Effector memory CD8-positive, alpha-beta T cell (primary cell): ENCODE data around the gene FBP2.

ENCODE experiments used
- ATAC-seq: fragments of 150-1000 bp; cut with Tn5 transposase; replicated peaks from 2 replicates; pipeline ENCODE4 v1.10.0; 2021; ENCODE audit warnings: mild to moderate bottlenecking, moderate library complexity
- DNase-seq, 3 experiments: peaks; one replicate each; pipeline ENCODE4 v3.0.0; 2021
- H3K27ac Mint-ChIP-seq, 2 donors: one replicate each; pipeline ENCODE4 v1.8.0; 2022; ENCODE audit warnings: mild to moderate bottlenecking in 2 of 2, mixed read lengths in 2 of 2, moderate library complexity in 2 of 2
- H3K27me3 Mint-ChIP-seq, 2 donors: one replicate each; pipeline ENCODE4 v1.8.0; 2022; ENCODE audit warnings: mixed read lengths in 2 of 2
- H3K36me3 Mint-ChIP-seq: one replicate; pipeline ENCODE4 v1.8.0; 2022; ENCODE audit warnings: mild to moderate bottlenecking, moderate library complexity, mixed read lengths; ENCODE audit not compliant: insufficient read depth
- H3K4me1 Mint-ChIP-seq, 2 donors: one replicate each; pipeline ENCODE4 v1.8.0; 2022; ENCODE audit warnings: low read depth in 2 of 2, mixed read lengths in 2 of 2
- H3K4me3 Mint-ChIP-seq, 2 donors: one replicate each; pipeline ENCODE4 v1.8.0; 2022; ENCODE audit warnings: mild to moderate bottlenecking in 2 of 2, mixed read lengths in 2 of 2, moderate library complexity in 2 of 2
- H3K9me3 Mint-ChIP-seq, 2 donors: one replicate each; pipeline ENCODE4 v1.8.0; 2022; ENCODE audit warnings: mixed read lengths in 2 of 2

The FBP2 gene

GRCh38 chr9:94623253-94623652 lies 29.6 kb upstream of the FBP2 start:
- H3K36me3 Mint-ChIP-seq = peaks cover 4% of the 10 kb centered on the region
- H3K4me3 Mint-ChIP-seq = no peak overlapping the region
- peaks cover 0 to 12% of the 10 kb centered on the region in 2 donors for H3K27me3 Mint-ChIP-seq
- ATAC-seq (no peak), DNase-seq (no peak)
- H3K9me3 Mint-ChIP-seq = no peaks in the 10 kb centered on the region
- no peak overlapping the region for H3K27ac Mint-ChIP-seq
- peaks cover 4% of the 10 kb centered on the region in 2 donors for H3K4me1 Mint-ChIP-seq

- Mint-ChIP-seq H3K36me3 (peaks cover 6% of the 10 kb centered on the region), H3K4me1 (peaks cover 4% of the 10 kb centered on the region in 2 donors), H3K27me3 (peaks cover 0 to 12% of the 10 kb centered on the region in 2 donors), H3K27ac (no peak overlapping the region), H3K4me3 (no peak overlapping the region), H3K9me3 (no peaks in the 10 kb centered on the region)
- no peak for DNase-seq
- ATAC-seq = no peak
Observed at GRCh38 chr9:94622087-94622800, 28.6 kb upstream of the FBP2 start.

DNA sequence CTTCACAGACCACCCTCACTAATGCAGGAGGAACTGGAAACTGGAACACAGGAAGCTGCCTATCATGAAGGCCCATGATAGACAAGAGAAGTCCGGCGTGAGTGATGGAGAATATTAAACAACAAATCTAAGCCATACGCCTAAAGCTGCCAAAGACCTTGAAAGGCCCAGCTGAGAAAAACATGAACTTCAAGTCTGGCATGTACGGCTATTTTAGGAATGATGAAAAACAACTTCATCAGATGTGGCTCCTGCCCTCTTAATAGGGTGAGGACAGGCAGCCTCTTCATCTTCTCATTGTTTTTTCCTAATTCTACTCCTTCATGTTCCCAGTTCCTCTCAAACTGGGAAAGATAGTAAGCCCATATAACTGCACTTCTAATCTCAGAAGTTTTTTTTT lies 25.4 kb upstream of the FBP2 start:
- Mint-ChIP-seq H3K4me3 (no peak overlapping the region), H3K9me3 (no peaks in the 10 kb centered on the region), H3K36me3 (peaks cover 3% of the 10 kb centered on the region), H3K27me3 (peaks cover 3 to 12% of the 10 kb centered on the region in 2 donors), H3K4me1 (peaks cover 4% of the 10 kb centered on the region in 2 donors), H3K27ac (no peak overlapping the region)
- DNase-seq (no peak), ATAC-seq (no peak)

GRCh38 chr9:94613003-94613402 lies 19.4 kb upstream of the FBP2 start:
- Mint-ChIP-seq H3K4me3 (no peak overlapping the region), H3K9me3 (no peaks in the 10 kb centered on the region), H3K27ac (no peak overlapping the region), H3K36me3 (peaks cover 5% of the 10 kb centered on the region), H3K27me3 (peaks cover 18 to 44% of the 10 kb centered on the region in 2 donors), H3K4me1 (peaks cover 7 to 10% of the 10 kb centered on the region in 2 donors)
- ATAC-seq (no peak), DNase-seq (no peak)

GRCh38 chr9:94612071-94612470 lies 18.4 kb upstream of the FBP2 start:
- ATAC-seq (no peak), DNase-seq (no peak)
- Mint-ChIP-seq H3K27ac (no peak overlapping the region), H3K4me3 (no peak overlapping the region), H3K4me1 (peaks cover 7 to 10% of the 10 kb centered on the region in 2 donors), H3K9me3 (no peaks in the 10 kb centered on the region), H3K36me3 (peaks cover 2% of the 10 kb centered on the region), H3K27me3 (peaks cover 25 to 49% of the 10 kb centered on the region in 2 donors)

- Mint-ChIP-seq H3K36me3 (peaks cover 2% of the 10 kb centered on the region), H3K4me1 (peaks cover 7 to 10% of the 10 kb centered on the region in 2 donors), H3K9me3 (no peaks in the 10 kb centered on the region), H3K27me3 (peaks cover 30 to 53% of the 10 kb centered on the region in 2 donors), H3K4me3 (no peak overlapping the region), H3K27ac (no peak overlapping the region)
- no peak for DNase-seq
- peak; percentile 35 for ATAC-seq
Observed at GRCh38 chr9:94611638-94612068, 18.0 kb upstream of the FBP2 start.

DNA sequence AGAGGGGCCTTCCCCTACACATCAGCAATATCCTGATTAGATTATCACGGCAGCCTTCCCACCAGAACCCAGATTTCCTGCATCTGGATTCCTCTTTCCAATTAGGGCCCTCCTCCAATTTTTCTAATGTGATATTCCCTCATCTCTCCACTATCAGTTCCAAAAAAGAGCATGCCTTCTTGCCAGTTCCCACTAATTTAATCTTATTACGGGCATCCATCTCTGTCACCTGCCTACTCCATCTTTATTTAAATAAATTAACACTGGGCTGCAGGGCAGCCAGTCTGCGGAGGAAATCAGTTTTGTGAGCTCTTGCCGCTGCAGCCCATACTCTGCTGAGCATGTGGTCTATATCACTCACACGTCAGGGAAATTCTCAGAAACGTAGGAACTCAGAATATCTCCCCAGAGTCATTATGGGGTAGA lies 16.6 kb upstream of the FBP2 start:
- no peaks in the 10 kb centered on the region for H3K9me3 Mint-ChIP-seq
- DNase-seq (no peak), ATAC-seq (no peak)
- no peak overlapping the region for H3K27ac Mint-ChIP-seq
- no peak overlapping the region for H3K4me3 Mint-ChIP-seq
- H3K27me3 Mint-ChIP-seq = peaks cover 33 to 59% of the 10 kb centered on the region in 2 donors
- H3K4me1 Mint-ChIP-seq = peaks cover 7 to 10% of the 10 kb centered on the region in 2 donors
- peaks cover 2% of the 10 kb centered on the region for H3K36me3 Mint-ChIP-seq

DNA sequence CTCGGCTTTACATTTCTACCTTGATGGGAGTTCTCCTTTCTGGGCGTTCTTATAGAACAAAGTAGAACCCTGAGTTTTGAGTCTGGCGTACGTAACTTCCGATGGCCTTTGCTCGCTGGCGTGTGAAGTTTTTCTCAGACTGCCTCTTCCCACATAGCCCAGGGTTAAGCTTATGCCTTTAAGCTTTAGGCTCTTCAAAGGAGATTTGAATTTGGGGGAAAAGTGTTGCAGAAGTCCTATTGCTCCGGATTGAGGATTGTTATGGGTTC lies 13.7 kb upstream of the FBP2 start:
- ATAC-seq (no peak), DNase-seq (no peak)
- Mint-ChIP-seq H3K27ac (no peak overlapping the region), H3K4me3 (no peak overlapping the region), H3K36me3 (peaks cover 2% of the 10 kb centered on the region), H3K9me3 (no peaks in the 10 kb centered on the region), H3K4me1 (peaks cover 12 to 14% of the 10 kb centered on the region in 2 donors), H3K27me3 (peaks cover 41 to 57% of the 10 kb centered on the region in 2 donors)

DNA sequence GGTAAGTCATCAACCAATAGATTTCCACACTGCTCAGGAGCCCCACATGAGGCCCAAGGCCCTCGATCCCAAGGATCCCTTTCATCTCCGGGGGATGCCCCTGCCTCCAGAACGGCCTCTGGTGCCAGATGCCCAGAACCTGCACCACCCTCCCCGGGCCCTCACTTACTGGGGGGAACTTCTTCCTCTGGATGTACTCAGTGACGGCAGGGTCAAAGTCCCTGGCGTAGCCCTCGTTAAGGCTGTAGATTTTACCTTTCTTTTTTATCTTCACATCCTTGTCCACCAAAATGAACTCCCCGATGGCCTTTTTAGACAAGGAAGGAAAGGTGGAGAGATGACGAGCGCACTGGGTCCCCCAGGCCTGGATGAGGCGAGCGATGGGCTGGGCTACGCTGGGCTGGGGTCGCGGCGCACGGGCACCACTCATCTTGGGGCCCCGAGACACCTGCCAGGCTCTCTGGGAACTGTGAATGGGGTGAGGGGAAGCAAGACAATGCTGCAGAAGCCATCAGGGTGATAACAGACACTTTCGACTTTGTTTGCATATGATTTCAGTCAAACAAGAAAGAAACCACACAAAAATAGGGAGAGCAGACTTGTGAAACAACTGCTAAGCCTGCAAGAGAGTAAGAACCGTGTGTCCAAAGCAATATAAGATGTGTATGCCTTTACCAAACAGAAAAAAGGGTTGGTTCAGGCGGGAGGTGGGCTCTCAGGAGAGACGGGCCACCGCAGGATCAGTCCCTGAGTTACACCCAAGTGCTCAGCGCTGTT lies 13.2 kb upstream of the FBP2 start:
- H3K4me1 Mint-ChIP-seq = peaks cover 8 to 10% of the 10 kb centered on the region in 2 donors
- H3K27me3 Mint-ChIP-seq = peaks cover 41 to 52% of the 10 kb centered on the region in 2 donors
- no peak overlapping the region for H3K4me3 Mint-ChIP-seq
- no peak overlapping the region for H3K27ac Mint-ChIP-seq
- DNase-seq = no peak
- H3K36me3 Mint-ChIP-seq = peaks cover 2% of the 10 kb centered on the region
- ATAC-seq = no peak
- H3K9me3 Mint-ChIP-seq = no peaks in the 10 kb centered on the region

DNA sequence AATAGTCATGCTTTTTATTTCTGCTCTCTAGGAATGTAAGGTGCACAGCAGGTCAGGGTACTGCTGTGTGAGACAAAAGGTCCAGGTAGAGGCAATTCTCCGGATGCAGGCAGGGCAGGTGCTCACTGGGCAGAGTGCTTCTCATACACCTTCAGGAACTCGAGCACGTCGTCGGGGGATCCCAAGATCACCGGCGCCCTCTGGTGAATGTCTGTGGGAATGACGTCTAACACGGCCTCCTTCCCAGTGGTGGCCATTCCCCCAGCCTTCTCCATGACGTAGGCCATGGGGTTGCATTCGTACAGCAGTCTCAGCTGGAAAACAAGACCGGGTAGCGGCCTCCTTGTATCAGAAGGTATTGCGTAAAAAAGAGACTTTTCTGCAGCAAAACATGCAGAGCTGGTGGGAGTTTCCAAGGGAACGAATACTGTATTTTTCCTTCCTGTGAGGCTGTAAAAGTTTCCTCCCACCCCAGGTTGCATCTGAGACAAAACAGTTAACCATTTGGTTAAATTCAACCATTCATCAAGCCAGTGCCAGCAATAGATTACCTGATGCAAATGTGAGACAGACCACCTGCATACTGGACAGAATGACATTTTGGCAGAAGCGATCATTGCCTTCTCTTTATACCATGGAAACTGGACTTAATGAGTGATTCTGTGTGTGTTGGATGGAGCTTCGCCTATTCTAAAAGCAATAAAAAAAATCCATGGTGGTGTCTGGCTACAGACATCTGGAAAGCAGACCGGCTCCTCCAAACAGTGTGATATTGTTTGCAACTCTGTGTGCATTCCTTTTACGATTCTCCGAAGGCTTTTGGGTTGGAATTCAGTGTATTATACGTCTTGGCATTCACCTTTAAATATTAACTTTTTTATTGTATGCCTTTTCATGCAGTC lies 9.9 kb upstream of the FBP2 start:
- ATAC-seq (peak; percentile 79), DNase-seq (peak; percentile 49 to 59 (median 57))
- no peak overlapping the region for H3K27ac Mint-ChIP-seq
- peaks cover 33 to 48% of the 10 kb centered on the region in 2 donors for H3K27me3 Mint-ChIP-seq
- no peaks in the 10 kb centered on the region for H3K9me3 Mint-ChIP-seq
- peak overlapping the region in 1 of 2 donors; percentile 1 for H3K4me3 Mint-ChIP-seq
- no peaks in the 10 kb centered on the region for H3K36me3 Mint-ChIP-seq
- H3K4me1 Mint-ChIP-seq = peaks cover 4 to 7% of the 10 kb centered on the region in 2 donors

DNA sequence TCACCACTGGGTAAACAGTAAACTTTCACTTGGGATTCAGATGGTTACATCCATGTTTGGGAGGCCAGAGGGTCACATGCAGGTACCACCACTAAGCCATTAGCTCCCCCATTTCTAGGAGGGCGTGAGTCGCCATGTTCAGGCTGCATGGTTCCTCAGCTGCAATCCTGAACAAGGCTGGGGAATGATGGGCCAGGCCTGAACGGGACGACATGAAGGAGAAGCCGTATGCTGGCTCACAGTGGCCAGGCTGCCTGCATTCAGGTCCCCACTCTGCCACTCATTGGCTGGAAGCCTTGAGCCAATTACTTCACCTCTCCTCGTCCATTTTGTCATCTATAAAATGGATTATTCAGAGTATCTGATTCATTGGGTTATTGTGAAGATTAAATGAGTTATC lies 9.0 kb upstream of the FBP2 start:
- Mint-ChIP-seq H3K4me1 (peaks cover 4 to 7% of the 10 kb centered on the region in 2 donors), H3K27me3 (peaks cover 32 to 48% of the 10 kb centered on the region in 2 donors), H3K4me3 (no peak overlapping the region), H3K9me3 (no peaks in the 10 kb centered on the region), H3K27ac (no peak overlapping the region), H3K36me3 (no peaks in the 10 kb centered on the region)
- DNase-seq (no peak), ATAC-seq (no peak)

GRCh38 chr9:94600715-94601114 lies 7.1 kb upstream of the FBP2 start:
- H3K27ac Mint-ChIP-seq = no peak overlapping the region
- ATAC-seq = no peak
- peaks cover 27 to 45% of the 10 kb centered on the region in 2 donors for H3K27me3 Mint-ChIP-seq
- H3K9me3 Mint-ChIP-seq = no peaks in the 10 kb centered on the region
- H3K36me3 Mint-ChIP-seq = no peaks in the 10 kb centered on the region
- peaks cover 4 to 7% of the 10 kb centered on the region in 2 donors for H3K4me1 Mint-ChIP-seq
- H3K4me3 Mint-ChIP-seq = no peak overlapping the region
- DNase-seq = no peak

DNA sequence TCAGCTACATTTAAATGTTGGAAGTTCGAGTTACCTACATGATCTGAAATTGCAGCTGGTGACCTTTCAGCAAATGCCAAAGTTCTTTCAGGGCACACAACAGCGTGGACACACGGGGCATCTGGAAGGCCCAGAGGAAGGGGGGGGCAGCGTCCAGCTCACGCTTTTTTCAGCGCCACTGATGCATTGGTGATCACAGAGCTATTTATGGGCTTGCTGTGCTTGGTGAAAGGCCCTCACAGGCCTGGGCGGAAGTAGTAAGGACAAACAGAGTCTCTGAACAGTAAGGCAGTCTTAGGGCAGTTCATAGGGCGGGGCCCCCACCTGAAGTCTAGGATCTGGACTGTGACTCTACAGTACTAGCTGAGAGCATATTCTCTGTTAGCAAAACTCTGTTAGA lies 6.6 kb upstream of the FBP2 start:
- no peak overlapping the region for H3K4me3 Mint-ChIP-seq
- H3K27ac Mint-ChIP-seq = no peak overlapping the region
- peaks cover 4 to 7% of the 10 kb centered on the region in 2 donors for H3K4me1 Mint-ChIP-seq
- no peaks in the 10 kb centered on the region for H3K9me3 Mint-ChIP-seq
- ATAC-seq = no peak
- H3K27me3 Mint-ChIP-seq = peaks cover 25 to 45% of the 10 kb centered on the region in 2 donors
- H3K36me3 Mint-ChIP-seq = no peaks in the 10 kb centered on the region
- no peak for DNase-seq
